ENCODE data around the gene LHFPL2. TPM values are rescaled to one million over a fixed set of nuclear protein-coding genes. Genes with fewer than 3 reads are reported as not detected.

LHFPL2 gene
- total and polyA plus RNA-seq, 2 donors from 2014 or later, result 1.8 to 12.6 TPM

GRCh38 chr5:78562714-78563330, 85.8 kb downstream of the LHFPL2 start:
- Histone ChIP-seq H3K4me1 (ENCODE audit: control insufficient read depth in 2 of 3, insufficient read depth in 2 of 3, low read depth in 1 of 3, low read length in 3 of 3) (peaks cover 0 to 1% (median 0%) of the 10 kb centered on the region in 3 donors), H3K9ac (ENCODE audit: low read length in 3 of 3) (no peak overlapping the region), H3K9me3 (ENCODE audit: control insufficient read depth in 2 of 3, insufficient read depth in 1 of 3, low read length in 3 of 3) (peaks cover 0 to 7% (median 0%) of the 10 kb centered on the region in 3 donors), H3K36me3 (ENCODE audit: control insufficient read depth in 2 of 3, insufficient read depth in 3 of 3, low read length in 3 of 3) (no peaks in the 10 kb centered on the region), H3K27ac (ENCODE audit: low read depth in 2 of 2, low read length in 2 of 2) (no peak overlapping the region), H3K27me3 (ENCODE audit: control insufficient read depth, insufficient read depth, low read length) (no peaks in the 10 kb centered on the region), H3K4me3 (ENCODE audit: low read length in 3 of 3) (no peak overlapping the region)
- intact Hi-C loops (cut with DNase I), result no loop called here
- FAIRE-seq (no peak), DNase-seq (peak in 1 of 5 donors; percentile 9)
- TF ChIP-seq CTCF (IDR thresholded peaks at IDR 0.05; ENCODE audit: borderline replicate concordance, extremely low read depth, insufficient read depth), result no peak

- intact Hi-C loops (cut with DNase I), result no loop called here
- H3K27me3 ChIP-seq (ENCODE audit: control insufficient read depth, insufficient read depth, low read length), result no peaks in the 10 kb centered on the region
- no peak for FAIRE-seq
- H3K4me3 ChIP-seq (ENCODE audit: low read length in 3 of 3), result no peak overlapping the region
- peaks cover 0 to 7% (median 0%) of the 10 kb centered on the region in 3 donors for H3K9me3 ChIP-seq (ENCODE audit: control insufficient read depth in 2 of 3, insufficient read depth in 1 of 3, low read length in 3 of 3)
- no peak overlapping the region for H3K9ac ChIP-seq (ENCODE audit: low read length in 3 of 3)
- no peak overlapping the region for H3K27ac ChIP-seq (ENCODE audit: low read depth in 2 of 2, low read length in 2 of 2)
- H3K4me1 ChIP-seq (ENCODE audit: control insufficient read depth in 2 of 3, insufficient read depth in 2 of 3, low read depth in 1 of 3, low read length in 3 of 3), result no peaks in the 10 kb centered on the region
- peak in 1 of 5 donors; percentile 7 for DNase-seq
- no peaks in the 10 kb centered on the region for H3K36me3 ChIP-seq (ENCODE audit: control insufficient read depth in 2 of 3, insufficient read depth in 3 of 3, low read length in 3 of 3)
- TF ChIP-seq CTCF (IDR thresholded peaks at IDR 0.05; ENCODE audit: borderline replicate concordance, extremely low read depth, insufficient read depth), result no peak
Measured at GRCh38 chr5:78562001-78562400, 86.6 kb downstream of the LHFPL2 start.

- no peak for FAIRE-seq
Measured at GRCh38 chr5:78561261-78561660, 87.3 kb downstream of the LHFPL2 start.

More at GRCh38 chr5:78561261-78561660, 87.3 kb downstream of the LHFPL2 start:
- Histone ChIP-seq H3K9ac (ENCODE audit: low read length in 3 of 3) (no peak overlapping the region), H3K27me3 (ENCODE audit: control insufficient read depth, insufficient read depth, low read length) (no peaks in the 10 kb centered on the region), H3K9me3 (ENCODE audit: control insufficient read depth in 2 of 3, insufficient read depth in 1 of 3, low read length in 3 of 3) (peaks cover 0 to 7% (median 0%) of the 10 kb centered on the region in 3 donors), H3K27ac (ENCODE audit: low read depth in 2 of 2, low read length in 2 of 2) (no peak overlapping the region), H3K4me1 (ENCODE audit: control insufficient read depth in 2 of 3, insufficient read depth in 2 of 3, low read depth in 1 of 3, low read length in 3 of 3) (no peaks in the 10 kb centered on the region), H3K4me3 (ENCODE audit: low read length in 3 of 3) (no peak overlapping the region), H3K36me3 (ENCODE audit: control insufficient read depth in 2 of 3, insufficient read depth in 3 of 3, low read length in 3 of 3) (no peaks in the 10 kb centered on the region)
- peak in 1 of 5 donors; percentile 9 for DNase-seq
- intact Hi-C loops (cut with DNase I), result no loop called here
- TF ChIP-seq CTCF (IDR thresholded peaks at IDR 0.05; ENCODE audit: borderline replicate concordance, extremely low read depth, insufficient read depth), result no peak

Data from kidney (tissue), 14 donors.